Caki2 (cell line): ENCODE measurements around the gene IGHMBP2. TPM values are rescaled to one million over a fixed set of nuclear protein-coding genes. Genes with fewer than 3 reads are reported as not detected.

Experiments
- DNase-seq: peaks from one replicate; pipeline ENCODE4 v3.0.0-alpha.2; 2015; ENCODE audit warnings: low read depth
- in situ Hi-C: cut with HindIII; loops from 2 replicates; pipeline ENCODE4 v1.10.0; 2016; ENCODE audit warnings: low sequenced_read_pairs, low pct_unique_long_range_greater_than_20kb, mixed read lengths
- total RNA-seq: library from RNA; depleted of rRNA; stranded (reverse); fragments of >200 nt; shearing (Covaris generic); gene quantifications from 2 replicates; pipeline ENCODE4 v1.2.3, GENCODE V29; 2014; ENCODE audit warnings: low replicate concordance

The IGHMBP2 gene
- total RNA-seq, 1 experiment from 2014 or later, result 9.8 TPM

GRCh38 chr11:68916439-68916838 is 12.7 kb downstream of the IGHMBP2 start:
- DNase-seq, result no peak
- in situ Hi-C loops, result no loop called here

- in situ Hi-C loops, result no loop called here
- DNase-seq, result no peak
Measured at GRCh38 chr11:68923614-68924013, 19.9 kb downstream of the IGHMBP2 start.

GRCh38 chr11:68924073-68924925 is 20.6 kb downstream of the IGHMBP2 start:
- DNase-seq, result no peak
- in situ Hi-C loops, result no loop called here

GRCh38 chr11:68925611-68926010 is 21.9 kb downstream of the IGHMBP2 start:
- in situ Hi-C loops, result no loop called here
- peak; percentile 4 for DNase-seq

GRCh38 chr11:68927280-68928135 is 23.8 kb downstream of the IGHMBP2 start:
- in situ Hi-C loops, result no loop called here
- no peak for DNase-seq

- no peak for DNase-seq
- in situ Hi-C loops, result no loop called here
Measured at GRCh38 chr11:68928136-68928880, 24.6 kb downstream of the IGHMBP2 start.

- in situ Hi-C loops, result no loop called here
- DNase-seq, result no peak
Measured at GRCh38 chr11:68929135-68929534, 25.4 kb downstream of the IGHMBP2 start.

- in situ Hi-C loops, result no loop called here
- DNase-seq, result no peak
Measured at GRCh38 chr11:68929706-68930570, 26.2 kb downstream of the IGHMBP2 start.

GRCh38 chr11:68930991-68931855 is 27.5 kb downstream of the IGHMBP2 start:
- in situ Hi-C loops, result no loop called here
- DNase-seq, result no peak

GRCh38 chr11:68931911-68932310 is 28.2 kb downstream of the IGHMBP2 start:
- in situ Hi-C loops, result no loop called here
- no peak for DNase-seq

- in situ Hi-C loops, result no loop called here
- no peak for DNase-seq
Measured at GRCh38 chr11:68932358-68932757, 28.7 kb downstream of the IGHMBP2 start.

GRCh38 chr11:68932933-68933577 is 29.4 kb downstream of the IGHMBP2 start:
- in situ Hi-C loops, result no loop called here
- no peak for DNase-seq

GRCh38 chr11:68933605-68934320 is 30.1 kb downstream of the IGHMBP2 start:
- in situ Hi-C loops, result no loop called here
- DNase-seq, result no peak

GRCh38 chr11:68934321-68934645 is 30.6 kb downstream of the IGHMBP2 start:
- no peak for DNase-seq
- in situ Hi-C loops, result no loop called here

GRCh38 chr11:68934666-68935065 is 31.0 kb downstream of the IGHMBP2 start:
- DNase-seq, result no peak
- in situ Hi-C loops, result no loop called here

- in situ Hi-C loops, result no loop called here
- DNase-seq, result no peak
Measured at GRCh38 chr11:68935066-68935465, 31.4 kb downstream of the IGHMBP2 start.
